Keratinocyte (primary cell): ENCODE results near the gene USP50.

ENCODE experiments used
- EZH2 ChIP-seq: IDR thresholded peaks from one replicate; pipeline ENCODE4 v1.6.1; 2012; ENCODE audit warnings: inconsistent platforms, mild to moderate bottlenecking, low read length, moderate library complexity
- TF ChIP-seq, protein P1 (sequence below), 3 experiments: IDR thresholded peaks in 1 of 3; conservative IDR thresholded peaks in 1 of 3; optimal IDR thresholded peaks in 1 of 3; 2 replicates in 2 of 3; 3 replicates in 1 of 3; pipeline versions ENCODE3 to v1.5.1; 2011; ENCODE audit warnings: low read length in 3 of 3, mild to moderate bottlenecking in 3 of 3, moderate library complexity in 2 of 3, control low read depth in 1 of 3, inconsistent platforms in 1 of 3; ENCODE audit not compliant: insufficient read depth in 2 of 3; ENCODE audit errors: extremely low read depth in 1 of 3

- TF ChIP-seq, protein P1, sequence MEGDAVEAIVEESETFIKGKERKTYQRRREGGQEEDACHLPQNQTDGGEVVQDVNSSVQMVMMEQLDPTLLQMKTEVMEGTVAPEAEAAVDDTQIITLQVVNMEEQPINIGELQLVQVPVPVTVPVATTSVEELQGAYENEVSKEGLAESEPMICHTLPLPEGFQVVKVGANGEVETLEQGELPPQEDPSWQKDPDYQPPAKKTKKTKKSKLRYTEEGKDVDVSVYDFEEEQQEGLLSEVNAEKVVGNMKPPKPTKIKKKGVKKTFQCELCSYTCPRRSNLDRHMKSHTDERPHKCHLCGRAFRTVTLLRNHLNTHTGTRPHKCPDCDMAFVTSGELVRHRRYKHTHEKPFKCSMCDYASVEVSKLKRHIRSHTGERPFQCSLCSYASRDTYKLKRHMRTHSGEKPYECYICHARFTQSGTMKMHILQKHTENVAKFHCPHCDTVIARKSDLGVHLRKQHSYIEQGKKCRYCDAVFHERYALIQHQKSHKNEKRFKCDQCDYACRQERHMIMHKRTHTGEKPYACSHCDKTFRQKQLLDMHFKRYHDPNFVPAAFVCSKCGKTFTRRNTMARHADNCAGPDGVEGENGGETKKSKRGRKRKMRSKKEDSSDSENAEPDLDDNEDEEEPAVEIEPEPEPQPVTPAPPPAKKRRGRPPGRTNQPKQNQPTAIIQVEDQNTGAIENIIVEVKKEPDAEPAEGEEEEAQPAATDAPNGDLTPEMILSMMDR (optimal IDR thresholded peaks at IDR 0.05 in 1 of 3, IDR thresholded peaks at IDR 0.05 in 1 of 3, conservative IDR thresholded peaks at IDR 0.05 in 1 of 3; ENCODE audit: extremely low read depth in 1 of 3, insufficient read depth in 2 of 3, low read length in 3 of 3), result no peak
- TF ChIP-seq EZH2, result no peak
These were observed 31.0 kb upstream of the USP50 start for GRCh38 chr15:50577492-50577891.
